Muscle layer of duodenum (tissue), 2 donors: ENCODE measurements around the gene NRXN3.

Experiments used
- H3K27ac ChIP-seq: one replicate; pipeline ENCODE4 v1.7.0; 2013; ENCODE audit warnings: mild to moderate bottlenecking, low read length
- H3K27me3 ChIP-seq: one replicate; pipeline ENCODE4 v1.7.0; 2013; ENCODE audit warnings: low read depth, mild to moderate bottlenecking, control low read depth, low read length
- H3K36me3 ChIP-seq, 2 donors: one replicate each; pipeline ENCODE4 v1.7.0; 2013; ENCODE audit warnings: low read length in 2 of 2, control low read depth in 1 of 2, mild to moderate bottlenecking in 1 of 2; ENCODE audit not compliant: insufficient read depth in 2 of 2, control insufficient read depth in 1 of 2
- H3K4me1 ChIP-seq, 2 donors: one replicate each; pipeline ENCODE4 v1.7.0; 2013; ENCODE audit warnings: low read length in 2 of 2, mild to moderate bottlenecking in 2 of 2, control low read depth in 1 of 2, moderate library complexity in 1 of 2; ENCODE audit not compliant: insufficient read depth in 2 of 2, control insufficient read depth in 1 of 2
- H3K4me3 ChIP-seq, 2 donors: one replicate each; pipeline ENCODE4 v1.7.0; 2013; ENCODE audit warnings: low read length in 2 of 2, low read depth in 1 of 2, mild to moderate bottlenecking in 1 of 2
- H3K9me3 ChIP-seq, 2 donors: one replicate each; pipeline ENCODE4 v1.7.0; 2013; ENCODE audit warnings: low read length in 2 of 2, control low read depth in 1 of 2, mild to moderate bottlenecking in 1 of 2; ENCODE audit not compliant: control insufficient read depth in 1 of 2
- donor health status: healthy.

Gene NRXN3

DNA sequence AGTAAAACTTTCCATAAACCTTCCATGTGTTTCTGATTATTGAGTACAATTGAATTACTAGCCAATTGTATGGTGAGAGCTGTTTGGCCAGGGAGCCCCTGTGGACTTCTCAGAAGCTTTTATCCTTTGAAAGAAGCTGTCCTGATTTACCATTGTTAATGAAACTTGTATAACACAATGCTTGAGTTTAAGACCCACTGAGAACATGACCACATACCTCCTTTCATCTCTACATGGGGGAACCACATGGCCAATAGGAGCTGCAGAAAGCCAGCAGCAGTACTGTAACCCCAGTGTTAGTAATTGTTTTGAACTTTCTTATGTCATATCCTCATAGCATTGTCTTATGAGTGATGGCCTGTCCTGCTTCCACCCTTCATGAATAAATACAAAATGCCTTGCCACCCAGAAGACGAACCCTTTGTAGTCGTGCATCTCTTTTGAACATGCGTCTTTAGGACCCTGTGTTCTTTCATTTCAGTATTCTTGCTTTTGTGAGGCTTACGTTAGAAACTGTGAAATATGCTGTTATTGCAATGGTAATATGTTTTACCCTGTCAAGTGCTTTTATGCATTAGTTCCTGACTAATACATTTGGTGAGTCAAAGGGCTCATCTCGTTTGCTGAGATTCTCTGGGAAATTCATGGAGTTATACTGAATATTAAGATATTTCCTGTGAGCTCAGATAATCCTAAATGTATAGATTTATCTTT lies 815.7 kb downstream of the NRXN3 start:
- H3K4me1 ChIP-seq: no peaks in the 10 kb centered on the region
- no peaks in the 10 kb centered on the region for H3K9me3 ChIP-seq
- H3K4me3 ChIP-seq: no peak overlapping the region
- H3K27me3 ChIP-seq: no peaks in the 10 kb centered on the region
- H3K36me3 ChIP-seq: no peaks in the 10 kb centered on the region
- no peak overlapping the region for H3K27ac ChIP-seq

DNA sequence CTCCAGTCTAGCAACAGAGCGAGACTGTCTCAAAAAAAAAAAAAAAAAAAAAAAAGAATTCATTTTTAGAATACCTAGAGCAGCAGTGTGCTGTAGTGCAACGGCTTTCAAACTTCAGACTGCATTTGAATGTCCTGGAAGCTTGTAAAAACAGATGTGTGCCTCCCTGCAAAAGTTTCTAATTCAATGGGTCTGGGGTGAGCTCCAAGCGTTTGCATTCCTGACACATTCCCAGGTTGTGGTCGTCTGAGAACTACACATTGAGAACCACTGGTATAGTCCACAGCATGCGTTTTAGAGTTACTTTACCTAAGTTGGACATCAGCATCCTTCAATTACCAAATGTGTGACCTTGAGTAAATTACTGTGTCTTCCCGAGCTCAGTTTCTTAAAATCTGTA lies 816.8 kb downstream of the NRXN3 start:
- Histone ChIP-seq H3K27ac (no peak overlapping the region), H3K4me3 (no peak overlapping the region), H3K27me3 (no peaks in the 10 kb centered on the region)

DNA sequence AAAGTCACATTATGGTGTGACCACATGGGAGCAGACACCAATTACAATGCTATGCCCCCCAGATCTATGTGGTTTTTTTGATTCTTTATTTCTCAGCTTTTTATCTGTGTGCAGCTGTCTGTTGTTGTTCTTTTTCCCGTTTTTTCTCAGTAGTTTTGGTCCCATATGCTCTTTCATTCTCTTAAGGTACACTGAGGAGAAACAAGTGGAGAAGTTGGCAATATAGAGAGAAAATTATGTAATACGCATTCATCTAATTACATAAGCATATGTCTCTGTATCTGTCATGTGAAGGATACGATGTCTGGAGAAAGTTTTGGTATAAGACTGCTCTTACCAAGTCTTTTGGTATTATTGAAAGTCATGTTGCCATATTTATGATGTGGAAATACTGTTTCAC lies 819.0 kb downstream of the NRXN3 start:
- H3K27ac ChIP-seq: no peak overlapping the region
- no peaks in the 10 kb centered on the region for H3K9me3 ChIP-seq
- H3K36me3 ChIP-seq: no peaks in the 10 kb centered on the region
- no peak overlapping the region for H3K4me3 ChIP-seq
- H3K4me1 ChIP-seq: no peaks in the 10 kb centered on the region
- H3K27me3 ChIP-seq: no peaks in the 10 kb centered on the region

More for the DNA sequence above, 816.8 kb downstream of the NRXN3 start:
- Histone ChIP-seq H3K4me1 (no peaks in the 10 kb centered on the region), H3K36me3 (no peaks in the 10 kb centered on the region), H3K9me3 (no peaks in the 10 kb centered on the region)

DNA sequence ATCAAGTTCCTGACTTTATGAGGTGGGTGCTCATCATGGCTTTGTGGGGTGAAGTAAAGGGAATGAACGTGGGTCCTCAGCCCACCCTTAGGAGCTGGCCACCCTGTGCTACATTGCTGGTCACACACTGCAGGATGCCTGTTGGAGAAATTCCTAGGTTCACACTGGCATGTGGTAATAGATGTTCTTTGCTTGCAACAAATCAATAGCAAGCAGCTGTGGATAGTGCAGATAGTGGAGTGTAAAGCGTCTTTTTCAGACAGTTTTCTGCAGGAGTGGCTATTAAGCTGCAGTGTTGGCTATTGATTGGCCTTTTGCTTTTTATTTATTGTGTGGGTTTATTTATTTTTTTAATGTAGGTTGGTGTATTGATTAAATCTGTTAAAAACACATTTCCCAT lies 822.7 kb downstream of the NRXN3 start:
- Histone ChIP-seq H3K4me3 (no peak overlapping the region), H3K27me3 (no peaks in the 10 kb centered on the region), H3K36me3 (no peaks in the 10 kb centered on the region), H3K9me3 (no peaks in the 10 kb centered on the region), H3K27ac (no peak overlapping the region), H3K4me1 (peaks cover 0 to 6% of the 10 kb centered on the region in 2 donors)

DNA sequence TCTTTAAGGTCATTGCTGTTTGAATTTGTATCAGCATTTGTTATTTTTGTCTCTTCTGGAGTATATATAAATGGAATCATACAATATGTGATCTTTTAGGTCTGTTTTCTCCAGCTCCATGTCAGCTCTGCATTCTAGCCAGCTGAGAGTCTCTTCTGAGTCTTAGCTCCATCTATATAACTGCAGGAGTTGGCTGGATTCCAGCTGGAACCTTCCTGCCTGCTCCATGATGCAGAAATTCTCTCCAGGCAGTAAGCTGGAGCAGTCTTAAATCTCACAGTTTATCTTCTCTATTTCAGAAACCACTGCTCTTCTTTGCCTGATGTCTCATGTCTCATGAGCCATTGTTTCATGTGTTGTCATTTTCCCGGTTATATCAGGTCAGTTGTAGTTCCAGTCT lies 827.6 kb downstream of the NRXN3 start:
- H3K27me3 ChIP-seq: no peaks in the 10 kb centered on the region
- H3K9me3 ChIP-seq: no peaks in the 10 kb centered on the region
- no peak overlapping the region for H3K4me3 ChIP-seq
- peaks cover 0 to 7% of the 10 kb centered on the region in 2 donors for H3K4me1 ChIP-seq
- H3K27ac ChIP-seq: no peak overlapping the region
- no peaks in the 10 kb centered on the region for H3K36me3 ChIP-seq

DNA sequence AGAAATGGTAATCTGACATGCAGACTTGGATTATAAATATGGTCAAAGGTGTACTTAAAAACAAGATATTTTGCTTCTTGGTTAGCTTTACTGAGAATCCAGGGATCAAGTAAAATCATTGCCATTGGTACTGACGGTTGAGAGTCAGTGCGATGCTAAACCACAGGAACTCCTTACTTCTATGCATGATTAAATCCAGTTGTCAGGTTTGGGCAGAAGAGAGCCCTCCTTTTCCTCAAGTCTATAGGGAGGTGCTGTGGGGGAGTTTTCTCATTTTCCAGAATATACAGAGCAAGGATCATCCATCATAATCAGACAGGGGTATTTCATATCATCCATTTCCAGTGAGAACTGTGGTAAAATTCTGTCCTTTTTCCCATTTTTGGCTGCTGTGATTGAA lies 839.1 kb downstream of the NRXN3 start:
- H3K4me3 ChIP-seq: no peak overlapping the region
- no peaks in the 10 kb centered on the region for H3K4me1 ChIP-seq
- H3K9me3 ChIP-seq: no peaks in the 10 kb centered on the region
- no peaks in the 10 kb centered on the region for H3K27me3 ChIP-seq
- H3K36me3 ChIP-seq: no peaks in the 10 kb centered on the region
- no peak overlapping the region for H3K27ac ChIP-seq

DNA sequence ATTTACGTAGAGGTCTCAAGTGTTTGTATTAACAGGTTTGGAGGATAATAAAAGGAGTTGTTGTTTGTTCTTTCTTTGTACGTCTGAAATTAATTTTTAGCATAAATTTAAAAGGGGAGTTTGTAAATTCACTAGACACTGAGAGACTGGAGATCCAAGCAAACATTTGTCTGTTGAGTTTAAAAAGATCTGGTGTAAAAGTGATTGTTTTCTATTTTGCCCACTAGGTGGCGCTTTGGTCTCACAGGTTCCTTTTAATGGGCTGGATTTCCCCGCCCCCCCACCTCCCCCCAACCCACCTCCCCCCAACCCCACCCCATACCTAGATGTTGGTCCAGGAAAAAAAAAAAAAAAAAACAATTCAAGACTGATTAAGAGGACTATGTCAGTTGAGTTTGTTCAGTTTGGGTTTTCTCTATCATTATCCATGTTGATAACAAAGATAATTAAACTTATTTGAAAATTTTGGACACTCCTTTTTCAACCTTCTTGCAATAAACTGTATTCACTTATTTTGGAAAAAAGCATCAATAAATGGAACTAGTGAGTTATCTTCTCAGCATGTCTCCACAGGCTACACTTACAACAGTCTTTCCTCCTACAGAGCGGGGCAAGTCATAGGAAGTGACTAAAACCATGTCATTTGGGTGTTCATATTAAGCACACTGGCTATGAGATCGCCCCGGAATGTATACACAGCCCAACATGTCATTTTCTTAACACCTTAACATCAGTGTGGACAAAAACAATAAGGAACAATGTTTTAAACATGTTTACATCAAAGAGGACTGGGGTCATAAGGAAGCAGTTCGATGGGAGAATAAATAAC lies 841.1 kb downstream of the NRXN3 start:
- Histone ChIP-seq H3K27me3 (no peaks in the 10 kb centered on the region), H3K36me3 (no peaks in the 10 kb centered on the region), H3K9me3 (no peaks in the 10 kb centered on the region), H3K4me1 (no peaks in the 10 kb centered on the region), H3K4me3 (no peak overlapping the region), H3K27ac (no peak overlapping the region)

DNA sequence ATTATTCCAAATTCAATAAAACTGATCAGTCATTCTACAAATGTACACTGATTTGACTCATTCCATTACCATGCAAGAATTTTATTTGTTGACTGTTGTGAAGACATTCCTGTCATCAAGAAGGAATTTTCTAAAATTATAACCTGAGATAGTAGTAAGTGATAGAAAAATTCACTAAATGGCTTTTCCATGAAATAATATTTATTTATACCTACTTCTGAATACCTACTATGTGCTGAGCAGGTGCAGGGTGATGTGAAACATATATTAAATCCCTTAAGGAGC lies 841.7 kb downstream of the NRXN3 start:
- Histone ChIP-seq H3K27me3 (no peaks in the 10 kb centered on the region), H3K9me3 (no peaks in the 10 kb centered on the region), H3K36me3 (no peaks in the 10 kb centered on the region), H3K4me1 (no peaks in the 10 kb centered on the region), H3K4me3 (no peak overlapping the region), H3K27ac (no peak overlapping the region)

DNA sequence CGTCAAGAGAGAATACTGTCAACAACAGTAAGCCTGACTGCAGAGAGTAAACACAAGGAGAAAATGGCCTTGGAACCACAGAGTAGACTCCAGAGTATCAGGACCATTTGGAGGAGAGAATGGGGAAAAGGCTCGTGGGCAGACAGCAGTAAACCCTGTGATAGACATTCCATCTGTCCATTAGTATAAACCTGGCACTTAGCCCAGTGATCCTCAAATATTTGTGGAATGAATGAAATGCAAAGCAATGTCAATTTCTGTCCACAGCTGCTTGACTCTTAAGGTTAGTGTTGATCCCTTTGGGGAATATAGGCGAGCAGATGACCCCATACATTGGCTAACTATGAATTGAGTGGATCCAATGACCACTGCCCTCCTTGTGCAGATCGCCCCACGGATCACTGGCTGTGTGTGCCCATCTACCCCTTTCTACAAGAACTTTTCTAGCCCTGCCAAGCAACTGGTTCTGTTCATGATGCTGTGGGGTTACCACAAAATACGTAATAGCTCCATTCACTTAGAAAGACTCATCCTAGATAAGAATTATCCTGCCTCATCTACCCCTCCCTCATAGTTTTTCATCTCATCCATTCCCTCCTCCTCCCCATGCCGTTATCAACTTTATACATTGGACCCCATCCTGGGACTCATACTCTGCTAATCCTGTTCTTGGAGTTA lies 846.8 kb downstream of the NRXN3 start:
- Histone ChIP-seq H3K36me3 (no peaks in the 10 kb centered on the region), H3K27me3 (no peaks in the 10 kb centered on the region), H3K4me1 (no peaks in the 10 kb centered on the region), H3K27ac (no peak overlapping the region), H3K9me3 (no peaks in the 10 kb centered on the region), H3K4me3 (no peak overlapping the region)

DNA sequence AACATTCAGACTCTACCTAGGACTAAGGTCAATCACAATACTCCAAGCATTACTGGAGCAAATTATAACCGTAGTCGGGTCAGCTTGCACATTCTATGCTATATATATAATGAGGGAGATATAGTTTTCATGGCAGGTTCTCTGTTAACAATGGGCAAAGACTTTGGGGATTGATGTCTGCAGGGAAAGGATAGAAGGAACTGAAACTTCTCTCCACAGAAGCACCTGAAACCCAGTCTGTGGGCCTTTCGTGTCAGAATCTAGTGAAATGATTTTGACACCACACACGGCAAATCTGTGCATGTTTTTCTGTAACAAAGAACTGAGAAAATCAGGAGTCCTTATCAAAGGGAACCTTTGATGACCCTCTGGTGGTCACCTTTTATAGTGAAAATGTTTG lies 847.4 kb downstream of the NRXN3 start:
- no peak overlapping the region for H3K4me3 ChIP-seq
- H3K9me3 ChIP-seq: no peaks in the 10 kb centered on the region
- no peak overlapping the region for H3K27ac ChIP-seq
- H3K27me3 ChIP-seq: no peaks in the 10 kb centered on the region
- no peaks in the 10 kb centered on the region for H3K4me1 ChIP-seq
- no peaks in the 10 kb centered on the region for H3K36me3 ChIP-seq

DNA sequence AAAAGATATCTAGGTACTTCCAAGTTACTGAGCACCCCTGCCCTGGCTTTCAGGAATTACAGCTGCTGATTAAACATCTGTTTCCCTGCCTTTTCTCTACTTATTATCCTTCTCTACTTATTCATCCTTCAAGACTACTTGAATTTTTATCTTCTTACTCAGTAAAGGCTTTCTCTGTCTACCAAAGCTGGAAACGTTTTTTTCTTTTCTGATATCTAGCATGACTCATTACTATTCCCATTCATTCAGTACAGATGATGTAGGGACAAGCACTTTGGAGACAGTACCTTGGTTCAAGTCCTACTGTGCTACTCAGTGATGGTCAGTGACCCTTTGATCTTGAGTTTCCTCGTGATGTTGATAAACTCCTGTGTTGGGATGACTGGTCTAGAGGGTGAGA lies 848.7 kb downstream of the NRXN3 start:
- Histone ChIP-seq H3K9me3 (no peaks in the 10 kb centered on the region), H3K27me3 (no peaks in the 10 kb centered on the region), H3K4me1 (no peaks in the 10 kb centered on the region)

More for the DNA sequence above, 848.7 kb downstream of the NRXN3 start:
- H3K27ac ChIP-seq: no peak overlapping the region
- no peak overlapping the region for H3K4me3 ChIP-seq
- no peaks in the 10 kb centered on the region for H3K36me3 ChIP-seq
